NCI-H2196 treated with DMSO at 0.1 percent for 48 hours (cell line): Measurements from ENCODE around the gene ZFYVE19.

Source experiments
- DNase-seq: peaks from one replicate; lab custom pipeline; 2025; ENCODE audit not compliant: unreplicated experiment; lab: John Stamatoyannopoulos, UW

The ZFYVE19 gene

DNA sequence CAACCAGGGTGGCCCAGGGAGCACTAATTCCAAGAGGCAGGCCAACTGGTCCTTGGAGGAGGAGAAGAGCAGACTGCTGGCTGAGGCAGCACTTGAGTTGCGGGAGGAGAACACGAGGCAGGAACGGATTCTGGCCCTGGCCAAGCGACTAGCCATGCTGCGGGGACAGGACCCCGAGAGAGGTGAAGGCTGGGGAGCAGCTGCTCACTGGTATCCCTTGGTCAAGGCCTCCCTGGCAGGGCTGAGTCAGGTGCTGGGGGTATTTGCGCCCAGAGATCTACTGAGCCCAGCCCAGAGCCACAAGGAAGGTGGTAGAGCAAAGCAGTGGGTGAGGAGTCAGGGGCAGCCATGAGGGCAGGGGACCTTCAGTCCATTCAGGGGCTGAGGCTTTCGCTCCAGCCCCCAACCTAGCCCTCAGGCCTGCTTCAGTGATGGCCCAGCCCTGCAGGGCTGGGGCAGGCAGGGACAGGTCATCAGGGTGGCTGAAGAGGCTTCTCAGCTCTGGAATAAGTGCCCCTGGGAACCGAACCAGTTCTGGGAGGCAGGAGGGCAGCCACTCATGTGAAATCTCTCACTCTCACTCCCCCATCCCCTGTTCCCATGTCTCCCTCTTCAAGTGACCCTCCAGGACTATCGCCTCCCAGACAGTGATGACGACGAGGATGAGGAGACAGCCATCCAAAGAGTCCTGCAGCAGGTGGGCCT is 6.0 kb downstream of the ZFYVE19 start:
- no peak for DNase-seq

DNA sequence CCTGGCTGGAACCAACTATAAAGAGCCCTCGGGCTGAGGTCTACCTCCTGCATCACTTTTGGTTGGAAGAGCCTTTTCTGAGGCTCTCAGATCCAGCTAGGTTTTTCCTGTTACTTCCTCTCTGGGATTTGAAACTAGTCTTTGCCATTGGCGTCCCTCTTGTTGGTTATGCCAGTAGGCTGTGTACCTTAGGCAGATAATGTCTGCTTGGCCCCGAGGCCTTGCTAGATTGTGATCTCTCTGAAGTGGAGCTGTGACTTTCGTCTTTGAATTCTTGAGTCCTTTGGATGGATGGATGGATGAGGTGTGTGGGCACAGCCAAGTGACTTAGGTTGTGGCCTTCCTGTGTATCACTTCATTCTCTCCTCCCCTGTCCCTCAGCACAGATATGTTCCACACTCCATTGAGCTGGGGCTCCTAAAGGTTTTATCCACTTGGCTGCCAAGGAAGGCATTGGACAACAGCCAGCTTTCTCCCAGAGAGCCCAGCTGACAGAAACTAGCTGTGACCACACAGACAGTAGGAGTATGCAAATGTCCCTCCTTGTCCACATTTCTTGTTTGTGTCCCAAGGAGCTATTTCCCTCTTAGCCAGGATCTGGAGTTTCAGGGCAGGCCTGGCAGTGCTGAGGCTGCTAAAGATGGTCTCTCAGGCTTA is 8.3 kb downstream of the ZFYVE19 start:
- DNase-seq: no peak

- no peak for DNase-seq
Measured at GRCh38 chr15:40819048-40819447, 12.2 kb downstream of the ZFYVE19 start.

DNA sequence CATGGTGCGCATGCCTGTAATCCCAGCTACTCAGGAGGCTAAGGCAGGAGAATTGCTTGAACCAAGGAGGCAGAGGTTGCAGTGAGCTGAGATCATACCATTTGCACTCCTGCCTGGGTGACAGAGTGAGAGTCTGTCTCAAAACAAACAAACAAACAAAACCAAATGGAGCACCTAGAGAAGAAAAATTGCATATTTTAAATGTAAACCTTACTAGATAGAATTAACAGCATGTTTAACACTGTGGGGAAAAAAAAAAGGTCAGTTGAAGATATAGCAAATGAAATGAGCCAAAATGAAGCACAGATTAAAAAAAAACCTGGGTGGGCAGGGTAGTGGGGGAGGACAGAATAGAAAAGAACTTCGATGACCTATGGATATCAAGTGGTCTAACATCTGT is 14.3 kb downstream of the ZFYVE19 start:
- DNase-seq: no peak

DNA sequence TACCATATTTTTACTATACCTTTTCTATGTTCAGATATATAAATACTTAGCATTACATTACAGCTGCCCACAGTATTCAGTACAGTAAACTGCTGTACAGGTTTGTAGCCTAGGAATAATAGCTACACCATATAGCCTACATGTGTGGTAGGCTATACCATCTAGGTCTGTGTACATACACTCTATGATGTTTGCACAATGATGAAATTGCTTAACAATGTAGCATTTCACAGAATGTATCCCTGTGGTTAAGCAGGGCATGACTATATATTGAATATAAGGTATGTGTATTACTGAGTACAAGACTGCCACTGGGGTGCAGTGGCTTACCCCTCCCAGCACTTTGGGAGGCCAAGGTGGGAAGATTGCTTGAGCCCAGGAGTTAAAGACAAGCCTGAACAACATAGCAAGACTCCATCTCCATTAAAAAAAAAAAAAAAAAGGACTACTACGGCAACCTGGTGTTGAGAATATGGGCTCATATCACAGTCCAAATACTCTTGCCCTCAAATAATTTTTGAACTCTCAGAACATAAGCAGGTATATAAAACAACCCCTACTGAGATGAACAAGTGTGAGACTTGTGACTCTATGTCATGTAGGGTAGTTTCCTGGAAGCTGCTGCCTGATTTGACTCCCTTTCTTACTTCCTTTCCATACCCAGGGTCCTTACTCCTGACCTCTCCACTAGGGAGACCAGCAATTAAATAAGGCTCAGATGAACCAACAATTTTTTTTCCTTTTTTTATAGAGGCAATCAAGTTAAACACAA is 16.9 kb downstream of the ZFYVE19 start:
- no peak for DNase-seq

DNA sequence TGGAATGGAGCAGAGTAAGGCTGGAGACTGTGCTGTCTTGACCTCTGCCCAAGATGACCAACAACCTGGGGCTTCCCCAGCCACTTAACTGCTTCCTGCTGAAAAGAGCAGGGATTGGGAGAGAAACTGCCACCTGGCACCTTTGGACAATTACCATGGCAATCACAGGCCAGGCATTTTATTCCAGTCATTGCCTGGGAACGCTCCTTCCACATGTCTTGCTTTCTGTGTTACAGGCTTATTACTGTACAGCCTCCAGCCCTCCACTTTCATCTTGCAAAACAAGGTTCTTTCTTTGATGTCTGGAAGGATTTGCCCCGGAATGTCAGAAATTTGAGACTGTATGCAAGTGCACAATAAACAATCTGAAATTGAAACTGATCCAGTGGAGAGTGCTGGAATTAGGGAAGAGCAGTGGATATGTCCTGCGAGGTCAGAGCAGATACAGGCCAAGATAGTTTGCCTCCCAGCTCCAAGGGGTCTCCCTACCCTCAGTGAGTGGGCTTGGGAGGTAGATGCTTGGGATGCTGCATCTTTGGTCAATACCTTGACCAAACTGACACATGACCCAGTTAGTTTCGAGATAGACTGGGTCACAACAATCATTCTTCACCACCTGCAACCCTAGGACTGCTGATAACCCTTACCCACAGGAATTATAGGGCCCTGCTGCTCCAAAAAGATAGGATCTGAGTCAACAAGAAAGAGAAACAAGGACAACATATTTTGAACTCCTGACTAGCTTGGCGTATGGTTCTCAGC is 19.0 kb downstream of the ZFYVE19 start:
- DNase-seq: no peak

GRCh38 chr15:40826423-40827075 is 19.7 kb downstream of the ZFYVE19 start:
- no peak for DNase-seq

- no peak for DNase-seq
Measured at GRCh38 chr15:40828447-40829036, 21.7 kb downstream of the ZFYVE19 start, which contains the start of gene PPP1R14D. Gene PPP1R14D, minus strand, starts transcription at chr15:40828708. Its CDS starts 67 bp downstream, at chr15:40828641.

DNA sequence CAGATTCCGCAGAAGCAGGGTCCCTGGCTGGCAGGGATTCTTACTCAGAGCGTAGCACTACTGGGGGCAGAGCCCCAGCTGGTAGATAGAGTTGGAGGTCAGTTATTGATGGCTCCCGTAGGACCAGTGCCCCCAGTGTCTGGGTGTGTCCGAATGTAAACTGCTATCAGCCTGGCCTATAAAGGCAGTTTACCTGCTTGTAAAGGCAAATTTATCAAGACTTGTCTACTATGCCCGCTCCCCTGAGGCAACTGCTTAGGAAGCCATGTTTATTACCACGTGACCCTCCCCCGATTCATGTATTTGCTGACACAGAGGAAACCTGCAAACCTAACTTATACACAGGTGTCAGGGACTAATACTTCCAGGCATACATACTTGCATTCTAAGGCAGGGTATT is 22.2 kb downstream of the ZFYVE19 start:
- DNase-seq: no peak

- DNase-seq: peak; percentile 53
Measured at GRCh38 chr15:40830884-40831283, 24.0 kb downstream of the ZFYVE19 start.

GRCh38 chr15:40831861-40832260 is 25.0 kb downstream of the ZFYVE19 start:
- DNase-seq: no peak

DNA sequence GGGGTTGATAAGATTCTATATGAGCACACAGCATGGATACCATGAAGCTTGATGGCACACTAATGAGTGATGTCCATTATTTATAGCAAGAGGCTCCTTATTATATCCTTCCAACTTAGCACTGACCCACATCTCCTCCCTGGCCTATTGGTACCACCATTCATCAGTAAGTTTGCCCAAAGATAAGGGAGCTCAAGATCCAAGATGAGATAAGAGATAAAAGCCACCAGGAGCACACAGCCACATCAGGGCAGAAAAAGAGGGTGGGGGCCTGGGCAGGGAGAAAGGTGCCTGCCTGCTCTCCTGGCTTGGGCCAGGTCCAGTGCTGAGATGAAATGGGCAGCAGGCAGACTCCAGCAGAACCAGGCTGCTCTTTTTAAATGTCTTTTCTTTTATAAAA is 26.0 kb downstream of the ZFYVE19 start:
- DNase-seq: no peak

GRCh38 chr15:40836020-40836419 is 29.1 kb downstream of the ZFYVE19 start:
- no peak for DNase-seq

- DNase-seq: no peak
Measured at GRCh38 chr15:40838756-40839155, 31.9 kb downstream of the ZFYVE19 start.

DNA sequence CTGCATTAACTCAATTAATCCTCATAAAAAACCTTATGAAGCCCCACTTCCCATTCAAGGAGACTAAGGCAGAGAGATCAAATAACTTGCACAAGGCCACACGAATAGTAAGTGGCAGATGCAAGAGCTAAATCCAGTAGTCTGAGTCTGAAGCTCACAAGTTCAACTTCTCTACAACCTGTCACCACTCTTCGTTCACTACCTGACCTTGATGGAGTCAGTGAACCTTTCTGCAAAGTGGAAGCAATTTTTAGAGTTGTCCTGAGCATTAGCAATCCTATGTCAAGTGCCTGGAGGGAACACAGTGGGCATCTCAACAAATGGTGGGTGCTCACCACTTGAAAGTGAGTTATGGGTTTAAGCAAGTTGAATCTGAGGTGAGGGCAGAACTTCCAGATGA is 34.9 kb downstream of the ZFYVE19 start:
- DNase-seq: no peak

- DNase-seq: no peak
Measured at GRCh38 chr15:40843261-40843884, 36.5 kb downstream of the ZFYVE19 start.

GRCh38 chr15:40843885-40844695 is 37.2 kb downstream of the ZFYVE19 start, which contains the start of gene SPINT1:
Gene SPINT1, plus strand, starts transcription at chr15:40844048. Its CDS starts 507 bp downstream, at chr15:40844555.
- DNase-seq: no peak

DNA sequence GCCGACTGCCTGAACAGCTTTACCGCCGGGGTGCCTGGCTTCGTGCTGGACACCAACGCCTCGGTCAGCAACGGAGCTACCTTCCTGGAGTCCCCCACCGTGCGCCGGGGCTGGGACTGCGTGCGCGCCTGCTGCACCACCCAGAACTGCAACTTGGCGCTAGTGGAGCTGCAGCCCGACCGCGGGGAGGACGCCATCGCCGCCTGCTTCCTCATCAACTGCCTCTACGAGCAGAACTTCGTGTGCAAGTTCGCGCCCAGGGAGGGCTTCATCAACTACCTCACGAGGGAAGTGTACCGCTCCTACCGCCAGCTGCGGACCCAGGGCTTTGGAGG is 37.8 kb downstream of the ZFYVE19 start:
- no peak for DNase-seq

DNA sequence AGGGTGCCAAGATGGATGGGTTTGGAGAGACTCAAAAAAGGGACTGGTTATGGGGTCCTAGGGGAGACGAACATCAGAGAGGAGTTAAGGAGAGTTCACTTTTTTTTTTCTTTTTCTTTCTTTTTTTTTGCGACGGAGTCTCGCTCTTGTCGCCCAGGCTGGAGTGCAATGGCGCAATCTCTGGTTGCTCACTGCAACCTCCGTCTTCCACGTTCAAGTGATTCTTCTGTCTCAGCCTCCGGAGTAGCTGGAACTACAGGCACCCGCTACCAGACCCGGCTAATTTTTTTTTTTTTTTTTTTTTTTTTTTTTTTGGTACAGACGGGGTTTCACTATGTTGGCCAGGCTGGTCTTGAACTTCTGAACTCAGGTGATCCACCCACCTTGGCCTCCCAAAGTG is 38.1 kb downstream of the ZFYVE19 start:
- DNase-seq: no peak
